ENCODE measurements around the gene PLCH1. TPM values are rescaled to one million over a fixed set of nuclear protein-coding genes. Genes with fewer than 3 reads are reported as not detected.
"Not testable (repeated sequence)": the region's sequence is repeated elsewhere in the genome, so short reads cannot be mapped to it uniquely, and the experiment has no call there.

PLCH1 gene
- total and polyA plus RNA-seq, 2 experiments from 2014 or later = 2.6 to 5.8 TPM

GRCh38 chr3:155402656-155403055 is 342.2 kb downstream of the PLCH1 start:
- Histone ChIP-seq H3K4me1 (ENCODE audit: insufficient read depth) (no peaks in the 10 kb centered on the region), H3K27ac (no peak overlapping the region), H3K27me3 (peaks cover 4% of the 10 kb centered on the region), H4K20me1 (ENCODE audit: insufficient read depth, poor library complexity, severe bottlenecking) (no peaks in the 10 kb centered on the region), H3K4me2 (no peak overlapping the region), H3K79me2 (no peaks in the 10 kb centered on the region), H3K9me3 (ENCODE audit: low read depth) (no peaks in the 10 kb centered on the region), H3K9me2 (replicated peaks; ENCODE audit: insufficient read depth) (no peaks in the 10 kb centered on the region), H3K4me3 (no peak overlapping the region), H2AFZ (no peak overlapping the region), H3K36me3 (replicated peaks; ENCODE audit: insufficient read depth, low read depth) (no peaks in the 10 kb centered on the region)
- TF ChIP-seq EZH2 (IDR thresholded peaks at IDR 0.05; ENCODE audit: borderline replicate concordance) = no peak
- no peak for TF ChIP-seq CTCF (IDR thresholded peaks at IDR 0.05; ENCODE audit: poor library complexity)
- TF ChIP-seq EZH2phosphoT487 (IDR thresholded peaks at IDR 0.05; ENCODE audit: low read depth, severe bottlenecking, unreplicated experiment) = no peak
- no peak for DNase-seq (ENCODE audit: low spot score)

- H3K27me3 ChIP-seq = no peaks in the 10 kb centered on the region
Measured at GRCh38 chr3:155398046-155398445, 346.8 kb downstream of the PLCH1 start.

GRCh38 chr3:155394896-155395295 is 350.0 kb downstream of the PLCH1 start:
- DNase-seq (ENCODE audit: low spot score); H2AFZ ChIP-seq; H3K4me2 ChIP-seq; H3K9me3 ChIP-seq (ENCODE audit: low read depth); H4K20me1 ChIP-seq (ENCODE audit: insufficient read depth, poor library complexity, severe bottlenecking); H3K79me2 ChIP-seq; H3K4me3 ChIP-seq; H3K36me3 ChIP-seq (replicated peaks; ENCODE audit: insufficient read depth, low read depth); H3K27me3 ChIP-seq; H3K27ac ChIP-seq; H3K4me1 ChIP-seq (ENCODE audit: insufficient read depth); H3K9me2 ChIP-seq (replicated peaks; ENCODE audit: insufficient read depth): not testable (repeated sequence)
- 67% methylated on average over 2 of the region's 2 CpGs for WGBS (ENCODE audit: low lambda C conversion rate, missing lambda C conversion rate)

More at GRCh38 chr3:155398046-155398445, 346.8 kb downstream of the PLCH1 start:
- Histone ChIP-seq H3K79me2 (no peaks in the 10 kb centered on the region), H3K9me3 (ENCODE audit: low read depth) (no peaks in the 10 kb centered on the region), H3K9me2 (replicated peaks; ENCODE audit: insufficient read depth) (no peaks in the 10 kb centered on the region), H3K27ac (no peak overlapping the region), H2AFZ (no peak overlapping the region), H4K20me1 (ENCODE audit: insufficient read depth, poor library complexity, severe bottlenecking) (no peaks in the 10 kb centered on the region), H3K4me3 (no peak overlapping the region), H3K36me3 (replicated peaks; ENCODE audit: insufficient read depth, low read depth) (no peaks in the 10 kb centered on the region), H3K4me2 (no peak overlapping the region), H3K4me1 (ENCODE audit: insufficient read depth) (no peaks in the 10 kb centered on the region)
- TF ChIP-seq CTCF (IDR thresholded peaks at IDR 0.05; ENCODE audit: poor library complexity) (no peak), EZH2phosphoT487 (IDR thresholded peaks at IDR 0.05; ENCODE audit: low read depth, severe bottlenecking, unreplicated experiment) (no peak), EZH2 (IDR thresholded peaks at IDR 0.05; ENCODE audit: borderline replicate concordance) (no peak)
- DNase-seq (ENCODE audit: low spot score) = no peak

GRCh38 chr3:155394240-155394639 is 350.6 kb downstream of the PLCH1 start:
- Histone ChIP-seq H4K20me1 (ENCODE audit: insufficient read depth, poor library complexity, severe bottlenecking) (no peaks in the 10 kb centered on the region), H3K4me3 (no peak overlapping the region), H3K79me2 (no peaks in the 10 kb centered on the region), H3K4me2 (no peak overlapping the region), H3K4me1 (ENCODE audit: insufficient read depth) (no peaks in the 10 kb centered on the region), H3K27ac (no peak overlapping the region), H3K27me3 (no peaks in the 10 kb centered on the region), H3K36me3 (replicated peaks; ENCODE audit: insufficient read depth, low read depth) (no peaks in the 10 kb centered on the region), H2AFZ (no peak overlapping the region), H3K9me3 (ENCODE audit: low read depth) (no peaks in the 10 kb centered on the region), H3K9me2 (replicated peaks; ENCODE audit: insufficient read depth) (no peaks in the 10 kb centered on the region)
- TF ChIP-seq EZH2 (IDR thresholded peaks at IDR 0.05; ENCODE audit: borderline replicate concordance) (no peak), CTCF (IDR thresholded peaks at IDR 0.05; ENCODE audit: poor library complexity) (no peak), EZH2phosphoT487 (IDR thresholded peaks at IDR 0.05; ENCODE audit: low read depth, severe bottlenecking, unreplicated experiment) (no peak)
- WGBS (ENCODE audit: low lambda C conversion rate, missing lambda C conversion rate) = 95% methylated on average over 1 of the region's 1 CpG
- no peak for DNase-seq (ENCODE audit: low spot score)

Measured in hepatocyte (in vitro differentiated cells).